HL-60 (cell line): ENCODE measurements around the gene FBXW7.

Experiments used
- DNase-seq, 2 experiments: peaks; one replicate each; pipeline ENCODE4 v3.0.0-alpha.2; 2010 to 2020; ENCODE audit warnings: low read depth in 1 of 2, low spot score in 1 of 2
- H3K27ac ChIP-seq: fragments of 250-450 bp; sonication (Bioruptor Pico); replicated peaks from 2 replicates; pipeline ENCODE4 v1.5.1; 2020; ENCODE audit warnings: mild to moderate bottlenecking, moderate library complexity
- H3K27me3 ChIP-seq: fragments of 250-450 bp; sonication (Bioruptor Pico); 2 replicates; pipeline ENCODE4 v1.5.1; 2021; ENCODE audit warnings: mild to moderate bottlenecking, moderate library complexity; ENCODE audit not compliant: insufficient read depth, poor library complexity, severe bottlenecking
- H3K4me3 ChIP-seq: replicated peaks from 2 replicates; pipeline ENCODE4 v1.5.1; 2011; ENCODE audit warnings: mild to moderate bottlenecking, control low read depth, low read length; ENCODE audit not compliant: insufficient read depth
- GABPA ChIP-seq: IDR thresholded peaks from 2 replicates; pipeline ENCODE4 v1.6.1; 2012; ENCODE audit warnings: low read depth
- POLR2AphosphoS5 ChIP-seq: IDR thresholded peaks from 2 replicates; pipeline ENCODE4 v1.6.1; 2012; ENCODE audit warnings: low read depth
- REST ChIP-seq: IDR thresholded peaks from 2 replicates; pipeline ENCODE4 v1.6.1; 2012; ENCODE audit warnings: low read depth; ENCODE audit not compliant: insufficient replicate concordance
- SPI1 ChIP-seq: IDR thresholded peaks from 2 replicates; pipeline ENCODE4 v1.6.1; 2012; ENCODE audit warnings: low read depth, mild to moderate bottlenecking, borderline replicate concordance
- TF ChIP-seq, protein P1 (sequence below): IDR thresholded peaks from one replicate; pipeline ENCODE4 v1.5.1; 2011; ENCODE audit warnings: low read length, control low read depth, inconsistent platforms; ENCODE audit not compliant: insufficient read depth

FBXW7 gene

GRCh38 chr4:152325831-152326230, 210.1 kb downstream of the FBXW7 start:
- TF ChIP-seq GABPA: no peak
- TF ChIP-seq, protein P1, sequence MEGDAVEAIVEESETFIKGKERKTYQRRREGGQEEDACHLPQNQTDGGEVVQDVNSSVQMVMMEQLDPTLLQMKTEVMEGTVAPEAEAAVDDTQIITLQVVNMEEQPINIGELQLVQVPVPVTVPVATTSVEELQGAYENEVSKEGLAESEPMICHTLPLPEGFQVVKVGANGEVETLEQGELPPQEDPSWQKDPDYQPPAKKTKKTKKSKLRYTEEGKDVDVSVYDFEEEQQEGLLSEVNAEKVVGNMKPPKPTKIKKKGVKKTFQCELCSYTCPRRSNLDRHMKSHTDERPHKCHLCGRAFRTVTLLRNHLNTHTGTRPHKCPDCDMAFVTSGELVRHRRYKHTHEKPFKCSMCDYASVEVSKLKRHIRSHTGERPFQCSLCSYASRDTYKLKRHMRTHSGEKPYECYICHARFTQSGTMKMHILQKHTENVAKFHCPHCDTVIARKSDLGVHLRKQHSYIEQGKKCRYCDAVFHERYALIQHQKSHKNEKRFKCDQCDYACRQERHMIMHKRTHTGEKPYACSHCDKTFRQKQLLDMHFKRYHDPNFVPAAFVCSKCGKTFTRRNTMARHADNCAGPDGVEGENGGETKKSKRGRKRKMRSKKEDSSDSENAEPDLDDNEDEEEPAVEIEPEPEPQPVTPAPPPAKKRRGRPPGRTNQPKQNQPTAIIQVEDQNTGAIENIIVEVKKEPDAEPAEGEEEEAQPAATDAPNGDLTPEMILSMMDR: no peak
- TF ChIP-seq SPI1: no peak
- TF ChIP-seq REST: no peak
- no peak for TF ChIP-seq POLR2AphosphoS5
- Histone ChIP-seq H3K4me3 (no peak overlapping the region), H3K27me3 (no peaks in the 10 kb centered on the region), H3K27ac (no peak overlapping the region)
- DNase-seq: no peak

DNA sequence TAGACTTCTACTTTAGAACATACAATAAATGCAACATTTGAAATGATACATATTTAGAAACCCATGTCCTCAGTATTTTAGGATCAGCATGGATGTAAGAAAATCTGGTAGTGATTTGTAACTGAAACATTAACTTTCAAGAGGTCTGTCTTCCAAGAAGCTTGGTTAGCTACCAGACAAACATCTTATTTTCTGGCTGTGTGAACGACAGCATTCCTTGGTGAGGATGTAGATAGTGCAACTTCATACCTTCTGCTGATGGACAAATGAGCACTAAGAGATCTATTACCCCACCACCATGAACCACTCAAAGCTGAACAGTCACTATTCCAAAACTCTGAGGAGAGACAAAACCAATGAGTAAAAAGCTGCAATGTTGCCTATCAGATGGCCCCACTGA, 212.7 kb downstream of the FBXW7 start:
- no peak overlapping the region for H3K4me3 ChIP-seq
- DNase-seq: no peak
- no peaks in the 10 kb centered on the region for H3K27me3 ChIP-seq
- TF ChIP-seq, protein P1: no peak
- TF ChIP-seq GABPA (no peak), REST (no peak), SPI1 (no peak), POLR2AphosphoS5 (no peak)
- H3K27ac ChIP-seq: no peak overlapping the region

- TF ChIP-seq GABPA: no peak
- TF ChIP-seq, protein P1: no peak
- no peak for TF ChIP-seq SPI1
- no peak for TF ChIP-seq REST
- no peak for TF ChIP-seq POLR2AphosphoS5
- Histone ChIP-seq H3K27me3 (no peaks in the 10 kb centered on the region), H3K4me3 (no peak overlapping the region), H3K27ac (no peak overlapping the region)
- DNase-seq: no peak
These were observed 213.2 kb downstream of the FBXW7 start for GRCh38 chr4:152322656-152323055.
